ENCODE results near the gene NPAS1.
A peak's percentile ranks its signal among the peaks of the same experiment; 100 is the strongest.
"Not testable (repeated sequence)": the region's sequence is repeated elsewhere in the genome, so short reads cannot be mapped to it uniquely, and the experiment has no call there.

The NPAS1 gene

DNA sequence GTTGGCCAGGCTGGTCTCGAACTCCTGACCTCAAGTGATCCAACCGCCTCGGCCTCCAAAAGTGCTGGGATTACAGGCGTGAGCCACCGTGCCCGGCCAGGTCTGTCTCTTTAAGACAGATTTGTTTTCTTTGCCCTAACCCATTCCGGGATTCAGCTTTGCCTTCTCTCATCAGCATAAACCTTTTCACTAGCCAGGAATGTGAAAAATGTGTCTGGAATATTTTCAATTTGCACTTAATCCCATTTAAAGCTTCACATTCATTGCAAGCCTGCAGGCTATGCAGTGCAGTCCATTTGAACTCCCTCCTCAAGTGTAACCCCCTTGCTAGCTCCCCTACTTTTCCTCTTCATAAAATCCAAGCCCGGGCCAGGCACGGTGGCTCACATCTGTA is 29.7 kb downstream of the NPAS1 start:
- DNase-seq: no peak

DNA sequence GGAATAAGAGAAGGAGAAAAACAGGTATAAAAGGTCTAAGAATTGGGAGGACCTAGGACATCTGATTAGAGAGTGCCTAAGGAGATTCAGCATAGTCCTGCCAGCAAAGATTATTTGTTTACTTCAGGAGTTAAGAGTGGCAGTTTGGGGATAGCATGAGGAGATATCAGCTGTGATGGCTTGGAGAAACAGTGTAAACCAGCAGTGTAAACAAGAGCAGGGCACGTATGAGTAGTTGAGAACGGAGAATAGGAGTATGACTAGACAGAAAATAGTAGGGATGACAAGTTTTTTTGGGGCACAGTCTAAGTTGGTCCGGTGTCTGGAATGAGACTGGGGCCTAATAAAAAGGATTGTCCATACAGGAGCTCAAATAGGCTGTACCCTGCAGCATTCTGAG is 30.9 kb downstream of the NPAS1 start:
- DNase-seq: not testable (repeated sequence)

DNA sequence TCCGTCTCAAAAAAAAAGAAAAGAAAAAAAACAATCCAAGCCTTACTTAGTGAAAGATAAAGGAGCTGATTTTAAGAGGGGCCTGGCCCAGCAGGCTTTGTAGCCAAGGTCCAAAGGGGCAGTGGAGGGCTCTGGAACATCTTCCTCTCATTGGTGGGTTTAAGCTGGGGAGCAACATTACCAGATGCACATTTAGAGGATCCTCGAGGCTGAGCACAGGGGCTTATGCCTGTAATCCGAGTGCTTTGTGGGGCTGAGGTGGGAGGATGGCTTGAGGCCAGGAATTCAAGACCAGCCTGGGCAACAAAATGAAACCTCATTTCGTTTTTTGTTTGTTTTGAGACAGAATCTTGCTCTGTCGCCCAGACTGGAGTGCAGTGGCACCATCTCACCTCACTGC is 36.8 kb downstream of the NPAS1 start:
- DNase-seq: no peak

DNA sequence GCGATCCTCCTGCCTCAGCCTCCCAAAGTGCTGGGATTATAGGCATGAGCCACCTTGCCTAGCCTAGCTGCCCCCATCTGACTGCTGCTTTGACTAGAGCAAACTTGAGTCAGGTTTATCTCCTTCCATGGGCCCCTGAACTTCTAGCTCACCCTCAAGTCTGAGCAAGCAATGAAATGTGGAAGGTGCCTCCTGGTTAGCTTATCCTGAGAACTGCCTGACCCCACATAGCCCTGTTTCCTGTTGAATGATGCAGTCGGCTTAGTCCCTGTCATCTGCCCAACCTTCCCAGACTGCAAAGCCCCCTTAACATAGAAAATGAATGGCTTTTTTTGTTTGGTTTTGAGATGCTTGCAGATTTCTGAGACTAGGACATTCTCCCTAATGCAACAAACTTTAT is 37.7 kb downstream of the NPAS1 start:
- no peak for DNase-seq

DNA sequence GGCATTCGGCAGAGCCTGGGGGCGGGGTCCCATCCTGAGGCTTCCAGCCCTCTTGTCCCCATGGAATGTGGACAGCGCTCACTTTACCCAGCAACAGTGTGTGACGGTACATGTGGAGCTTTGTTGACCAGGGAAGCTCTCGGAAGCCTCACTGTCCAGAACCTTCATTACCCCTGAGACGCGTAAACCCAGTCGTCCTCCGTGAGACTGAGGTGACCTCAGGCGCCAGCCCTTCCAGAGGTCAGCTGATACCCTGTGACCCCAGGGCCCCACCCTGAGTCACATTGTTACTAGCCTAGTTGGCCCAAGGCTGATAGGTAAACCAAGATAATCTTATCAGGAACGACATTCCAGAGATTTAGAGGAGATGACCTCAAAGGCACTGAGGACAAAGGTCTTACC is 39.0 kb downstream of the NPAS1 start:
- no peak for DNase-seq

DNA sequence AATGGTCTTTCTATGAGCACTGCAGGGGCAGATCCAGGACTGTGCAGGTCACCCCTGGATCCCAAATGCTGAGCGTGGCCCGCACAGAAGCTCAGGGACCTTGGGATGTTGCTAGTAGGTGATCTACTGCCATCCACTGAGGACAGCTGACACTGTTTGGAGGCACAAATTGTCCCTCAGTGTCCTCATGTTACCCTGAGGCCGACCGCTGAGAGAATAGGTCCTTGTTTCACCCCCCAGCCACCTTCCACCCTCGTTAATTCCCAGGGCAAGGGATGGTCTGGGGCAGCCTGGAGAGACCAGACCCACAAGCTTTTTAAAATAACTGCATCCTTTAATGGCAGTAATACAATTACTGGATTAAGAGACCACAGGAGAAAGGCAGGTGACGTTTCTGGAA is 44.2 kb downstream of the NPAS1 start:
- DNase-seq: no peak

DNA sequence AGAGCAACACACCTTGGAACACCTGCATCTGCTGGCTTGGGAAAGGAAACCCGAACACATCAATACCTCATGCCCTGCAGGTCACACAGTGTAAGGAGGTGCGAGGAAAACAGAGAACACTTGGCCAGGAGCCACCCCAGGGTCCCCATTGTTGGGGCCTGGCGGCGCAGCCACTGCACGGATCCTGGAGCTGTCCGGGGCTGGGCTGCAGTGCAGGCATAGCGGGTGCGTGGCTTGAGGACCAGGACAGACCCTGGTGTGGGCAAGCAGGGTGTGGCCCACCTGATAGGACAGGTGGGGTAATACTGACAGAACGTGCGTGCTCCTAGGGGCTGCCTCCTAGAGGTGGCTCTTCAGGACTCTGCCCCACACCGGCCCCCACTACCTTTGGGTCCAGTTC is 45.6 kb downstream of the NPAS1 start:
- no peak for DNase-seq

DNA sequence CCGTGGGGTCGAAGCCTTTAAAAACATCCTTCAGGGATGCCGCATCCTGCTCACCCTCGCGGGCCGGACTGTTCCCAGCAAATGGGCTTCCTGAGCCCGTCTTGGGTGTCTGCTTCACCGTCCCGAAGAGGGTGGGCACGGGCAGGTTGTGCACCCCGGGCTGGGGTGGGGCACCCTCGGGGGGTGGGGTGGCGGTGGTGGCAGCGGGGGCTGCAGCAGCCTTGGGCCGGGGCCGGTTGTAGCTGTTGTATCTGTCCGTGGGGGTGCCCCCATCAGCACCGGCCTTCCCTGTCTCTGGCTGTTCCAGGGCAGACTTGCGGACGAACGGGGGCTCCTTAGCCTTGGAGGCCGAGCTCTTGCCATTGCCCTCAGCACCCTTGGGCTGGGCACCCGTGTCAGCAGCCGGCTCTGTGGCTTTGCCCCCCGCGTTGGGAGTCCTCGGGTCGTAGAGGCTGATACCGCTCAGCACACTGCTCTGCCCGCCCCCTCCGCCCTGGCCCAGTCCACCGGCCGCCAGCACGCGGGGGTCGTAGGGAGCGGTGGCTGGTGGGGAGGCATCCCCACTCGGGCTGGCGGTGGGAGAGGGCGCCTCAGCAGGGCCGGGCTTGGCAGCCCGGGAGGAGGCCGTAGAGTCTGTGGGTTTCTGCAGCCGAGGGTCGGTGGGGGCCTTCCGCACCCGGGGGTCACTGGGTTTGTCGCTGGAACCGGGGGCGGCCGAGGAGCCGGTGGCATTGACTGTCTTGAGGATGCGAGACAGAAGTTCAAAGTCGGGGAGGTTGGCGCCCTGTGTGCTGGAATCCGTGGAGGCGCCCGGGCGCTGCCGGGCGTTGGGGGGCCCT is 47.0 kb downstream of the NPAS1 start:
- no peak for DNase-seq

DNA sequence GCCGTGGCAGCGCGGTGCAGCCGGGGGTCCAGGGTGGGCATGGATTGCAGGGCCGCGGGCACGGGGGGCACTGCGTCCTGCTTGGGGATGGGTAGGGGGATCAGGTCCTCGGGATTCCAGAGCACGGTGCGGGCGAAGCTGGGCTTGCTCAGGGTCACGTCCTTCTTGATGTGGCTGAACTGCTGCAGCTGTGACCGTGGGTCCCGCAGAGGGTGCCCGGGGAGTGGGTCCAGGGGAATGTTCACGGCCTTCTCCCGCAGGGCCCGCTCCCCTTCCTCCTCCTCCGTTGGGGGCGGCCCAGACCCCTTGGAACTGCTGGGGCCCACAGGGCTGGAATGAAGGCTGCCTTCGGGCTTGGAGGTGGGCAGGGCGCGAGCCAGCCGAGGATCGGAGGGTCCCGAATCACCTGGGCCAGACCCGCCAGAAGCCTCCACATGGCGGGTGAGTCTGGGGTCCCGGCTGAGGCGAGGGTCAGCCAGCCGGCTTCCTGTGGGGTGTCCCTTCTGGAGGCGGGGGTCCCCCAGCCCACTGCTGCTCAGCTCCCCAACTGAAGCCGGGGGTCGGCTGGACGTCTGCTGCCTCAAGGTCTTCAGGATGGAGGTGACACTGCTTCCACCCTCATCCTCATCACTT is 47.7 kb downstream of the NPAS1 start:
- no peak for DNase-seq

DNA sequence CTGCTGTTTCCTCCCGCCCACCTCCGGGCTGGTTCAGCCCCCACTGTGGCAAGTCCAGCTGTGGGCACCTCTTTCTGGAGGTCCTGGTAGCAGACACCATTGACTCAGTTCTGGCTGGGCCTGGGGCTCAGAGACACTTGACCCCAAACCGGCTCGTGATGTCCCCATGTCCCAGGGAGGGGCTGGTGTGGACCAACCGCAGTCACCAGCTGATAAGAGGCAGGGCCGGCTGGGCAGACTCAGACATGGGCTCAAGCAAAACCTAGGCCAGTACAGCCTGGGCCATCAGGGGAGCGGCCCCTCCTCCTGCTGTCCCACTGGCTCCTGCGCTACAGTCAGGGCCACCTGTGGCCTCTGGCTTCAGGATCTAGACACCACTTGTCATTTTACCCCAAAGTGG is 48.6 kb downstream of the NPAS1 start:
- no peak for DNase-seq

DNA sequence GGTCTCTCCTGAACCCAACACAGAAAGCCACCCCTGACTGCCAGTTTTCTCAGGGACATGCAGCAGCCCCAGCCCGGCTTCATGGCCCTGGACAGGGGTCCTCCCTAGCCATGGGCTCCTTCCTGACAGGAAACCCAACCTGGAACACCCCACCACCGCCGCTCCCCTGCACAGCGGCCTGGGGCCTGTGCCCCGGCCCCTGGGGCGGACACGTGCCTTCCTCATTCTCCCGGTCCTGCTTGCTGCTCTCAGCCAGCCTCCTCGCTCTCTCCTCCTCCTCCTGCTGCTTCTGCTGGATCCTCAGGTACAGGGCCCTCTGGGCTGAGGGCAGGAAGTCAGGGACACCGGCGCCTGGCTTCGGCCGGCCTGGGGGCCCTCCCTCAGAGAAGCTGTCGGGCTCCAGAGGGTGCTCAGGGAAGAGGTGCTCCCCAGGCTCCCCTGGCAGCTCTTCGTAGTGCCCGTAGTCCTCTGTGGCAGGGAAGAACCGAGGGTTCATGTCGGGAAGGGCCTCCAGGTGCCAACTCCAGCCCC is 49.3 kb downstream of the NPAS1 start:
- no peak for DNase-seq

DNA sequence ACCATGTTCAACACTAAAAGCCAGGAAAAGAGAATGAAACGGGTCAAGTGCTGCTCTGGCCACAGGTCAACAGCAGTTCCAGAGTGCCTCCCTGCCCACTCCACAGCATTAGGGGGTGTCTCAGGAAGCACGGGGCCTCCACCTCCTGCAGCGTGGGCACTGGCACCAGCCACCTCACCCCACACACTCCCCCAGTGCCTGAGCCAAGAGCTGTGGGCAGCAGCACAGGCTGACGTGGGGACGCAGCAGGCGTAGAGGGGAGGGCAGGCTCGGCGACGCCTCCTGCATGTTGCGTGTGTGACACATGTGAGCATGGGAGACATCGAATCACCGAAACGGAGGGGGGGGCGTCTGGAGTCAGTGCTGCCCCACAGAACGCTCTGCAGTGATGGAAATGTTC is 50.2 kb downstream of the NPAS1 start:
- DNase-seq: no peak

DNA sequence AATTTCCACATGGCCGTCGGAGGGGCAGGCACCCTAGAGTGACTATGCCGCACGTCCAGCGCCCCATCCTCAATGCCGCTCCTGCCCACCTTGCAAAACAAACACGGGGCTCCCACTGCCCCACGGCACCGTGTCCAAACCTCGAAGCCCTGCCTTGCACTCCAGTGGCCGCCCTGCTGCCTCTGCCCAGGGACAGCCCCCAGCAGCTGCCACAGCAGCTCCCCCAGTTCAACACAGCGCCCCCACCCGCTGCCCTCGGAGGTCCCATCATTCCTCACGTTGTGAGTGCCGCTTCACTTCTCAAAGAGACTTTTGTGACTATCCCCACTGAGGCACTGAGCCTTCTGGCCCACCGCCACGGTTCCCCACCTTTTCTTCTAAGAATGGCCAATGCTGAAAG is 51.1 kb downstream of the NPAS1 start:
- no peak for DNase-seq

DNA sequence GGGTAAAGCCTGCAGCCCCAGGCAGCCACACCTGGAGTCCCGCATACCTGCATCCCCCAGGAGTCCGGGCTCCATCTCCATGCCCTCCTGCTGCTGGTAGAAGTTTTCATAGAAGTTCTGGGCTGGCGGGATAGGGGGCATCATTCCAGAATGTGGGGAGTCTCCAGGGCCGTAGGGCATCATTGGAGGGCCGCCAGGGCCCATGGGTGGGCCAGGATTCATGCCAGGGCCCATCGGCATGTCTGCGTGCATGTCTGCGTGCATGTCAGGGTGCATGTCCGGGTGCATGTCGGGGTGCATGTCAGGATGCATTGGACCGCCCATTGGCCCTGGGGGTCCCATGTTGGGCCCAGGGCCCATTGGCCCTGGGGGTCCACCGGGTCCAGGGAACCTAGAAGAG is 52.1 kb downstream of the NPAS1 start:
- DNase-seq: no peak

DNA sequence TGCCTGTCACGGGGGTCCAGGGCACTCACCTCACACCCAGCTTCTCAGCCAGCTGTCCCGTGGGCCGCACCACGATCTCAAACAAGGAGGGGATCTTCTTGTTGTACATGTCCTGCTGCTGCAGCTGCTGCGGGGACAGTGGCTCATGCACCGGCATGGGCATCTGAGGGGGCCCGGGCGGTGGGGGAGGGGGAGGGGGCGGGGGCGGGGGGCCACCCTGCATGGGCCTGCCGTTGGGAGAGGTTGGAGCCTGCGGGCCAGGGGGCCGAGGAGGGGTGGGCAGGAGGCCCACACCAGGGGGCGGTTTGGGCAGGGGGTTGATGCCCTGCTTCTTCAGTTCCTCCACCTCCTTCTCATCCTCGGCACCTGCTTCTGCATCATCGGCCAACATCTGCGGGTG is 52.7 kb downstream of the NPAS1 start:
- no peak for DNase-seq

DNA sequence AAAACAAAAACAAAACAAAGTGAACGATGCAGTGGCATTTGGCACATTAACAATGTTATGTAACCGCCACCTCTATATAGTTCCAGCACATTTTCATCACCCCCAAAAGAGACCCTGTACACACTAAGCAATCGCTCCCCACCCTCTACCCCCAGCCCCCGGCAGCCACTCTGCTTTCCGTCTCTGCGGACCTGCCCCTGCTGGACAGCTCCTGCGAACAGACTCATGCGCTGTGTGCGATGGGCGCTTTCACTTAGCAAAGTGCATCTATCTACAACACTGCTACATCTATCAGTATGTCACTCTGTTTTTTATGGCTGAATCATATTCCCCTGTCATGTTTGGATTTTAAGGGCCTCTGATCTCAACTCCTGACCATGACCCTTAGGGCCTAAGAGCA is 53.9 kb downstream of the NPAS1 start:
- DNase-seq: no peak

DNA sequence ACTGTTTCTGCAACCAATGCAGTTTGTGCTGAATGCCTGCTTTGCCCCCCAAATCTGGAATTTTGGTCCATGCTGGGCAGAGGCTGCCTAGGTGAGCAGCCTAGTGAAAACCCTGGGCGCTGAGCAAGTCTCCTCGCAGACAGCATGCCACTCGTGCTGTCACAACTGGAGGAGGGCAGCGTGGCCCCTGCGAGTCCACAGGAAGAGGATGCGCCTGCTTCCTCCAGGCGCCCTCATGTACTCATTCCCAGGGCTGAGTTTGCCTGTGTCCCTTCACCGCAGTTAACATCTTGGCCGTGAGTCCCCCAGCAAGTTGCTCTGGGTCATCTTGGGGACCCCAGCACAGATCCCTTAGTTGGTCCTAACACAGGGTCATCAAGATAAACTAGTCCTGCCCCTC is 55.0 kb downstream of the NPAS1 start:
- DNase-seq: no peak

DNA sequence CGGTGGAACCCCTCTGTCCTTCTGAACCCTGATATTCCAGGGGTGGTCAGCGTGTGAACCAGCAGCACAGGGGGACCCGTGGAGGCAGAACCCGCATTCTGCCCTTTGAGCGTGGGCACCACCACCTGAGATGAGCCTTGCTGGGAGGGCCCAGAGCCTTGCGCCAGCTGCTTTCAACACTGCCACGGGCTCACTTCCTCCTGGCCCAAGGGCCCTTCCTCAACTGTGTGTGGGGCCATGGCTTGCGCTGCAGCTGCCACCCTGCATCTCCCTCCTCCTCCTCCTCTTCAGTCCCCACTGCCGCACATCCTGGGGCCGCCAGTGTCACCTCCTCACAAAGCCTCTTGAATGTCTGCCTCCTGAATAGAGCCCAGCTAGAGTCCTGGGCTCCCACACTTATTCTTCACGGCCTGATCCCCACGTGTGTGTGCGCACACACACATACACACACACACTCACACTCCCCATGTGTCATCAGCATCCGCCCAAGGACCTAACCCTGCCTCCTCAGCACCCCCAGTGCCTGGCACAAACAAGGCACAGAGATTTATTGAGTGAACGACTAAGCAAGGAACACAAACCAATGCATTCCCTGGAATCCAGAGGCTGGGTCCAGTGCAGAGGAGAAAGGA is 55.7 kb downstream of the NPAS1 start:
- peak; percentile 34 for DNase-seq

DNA sequence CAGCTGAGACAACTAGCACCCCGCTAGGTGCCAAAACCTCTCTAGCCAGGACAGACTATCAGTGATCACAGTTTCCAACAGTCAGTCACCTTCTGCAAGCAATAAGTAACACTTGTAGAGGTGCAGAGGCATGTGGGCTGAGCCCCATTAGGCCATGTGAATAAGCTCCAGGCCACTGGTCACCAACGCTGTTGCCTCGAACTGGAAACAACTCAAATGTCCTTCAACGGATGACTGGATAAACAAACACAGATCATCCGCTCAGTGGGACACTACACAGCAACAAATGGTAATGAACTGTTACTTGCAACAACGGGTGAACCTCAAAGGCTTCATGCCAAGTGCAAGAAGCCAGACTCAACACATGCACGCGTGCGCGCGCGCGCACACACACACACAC is 56.3 kb downstream of the NPAS1 start:
- DNase-seq: no peak

DNA sequence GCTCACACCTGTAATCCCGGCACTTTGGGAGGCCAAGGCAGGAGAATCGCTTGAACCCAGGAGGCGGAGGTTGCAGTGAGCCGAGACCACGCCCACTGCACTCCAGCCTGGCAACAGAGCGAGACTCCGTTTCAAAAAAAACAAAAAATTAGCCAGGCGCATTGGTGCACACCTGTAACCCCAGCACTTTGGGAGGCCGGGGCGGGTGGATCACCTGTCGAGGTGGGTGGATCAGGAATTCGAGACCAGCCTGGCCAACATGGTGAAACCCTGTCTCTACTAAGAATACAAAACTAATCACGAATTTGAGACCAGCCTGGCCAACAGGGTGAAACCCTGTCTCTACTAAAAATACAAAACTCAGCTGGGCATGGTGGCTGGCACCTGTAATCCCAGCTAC is 58.7 kb downstream of the NPAS1 start:
- DNase-seq: not testable (repeated sequence)

DNA sequence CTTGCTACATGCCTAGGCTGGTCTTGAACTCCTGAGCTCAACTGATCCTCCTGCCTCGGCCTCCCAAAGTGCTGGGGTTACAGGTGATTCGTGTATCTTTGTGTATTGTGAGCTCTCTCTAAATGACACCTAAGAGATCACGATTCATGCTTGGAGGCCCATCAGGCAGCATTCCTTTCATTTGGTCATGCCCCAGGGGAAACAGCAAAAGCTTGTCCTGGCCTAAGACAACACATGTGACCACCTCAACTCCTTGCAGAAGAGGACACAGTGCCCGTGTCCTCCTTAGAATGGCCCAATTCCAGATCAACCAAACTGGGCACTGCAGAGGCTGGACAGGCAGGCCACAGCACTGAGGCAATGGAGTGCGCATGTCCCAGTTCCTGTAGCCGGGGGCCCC is 61.5 kb downstream of the NPAS1 start:
- no peak for DNase-seq

DNA sequence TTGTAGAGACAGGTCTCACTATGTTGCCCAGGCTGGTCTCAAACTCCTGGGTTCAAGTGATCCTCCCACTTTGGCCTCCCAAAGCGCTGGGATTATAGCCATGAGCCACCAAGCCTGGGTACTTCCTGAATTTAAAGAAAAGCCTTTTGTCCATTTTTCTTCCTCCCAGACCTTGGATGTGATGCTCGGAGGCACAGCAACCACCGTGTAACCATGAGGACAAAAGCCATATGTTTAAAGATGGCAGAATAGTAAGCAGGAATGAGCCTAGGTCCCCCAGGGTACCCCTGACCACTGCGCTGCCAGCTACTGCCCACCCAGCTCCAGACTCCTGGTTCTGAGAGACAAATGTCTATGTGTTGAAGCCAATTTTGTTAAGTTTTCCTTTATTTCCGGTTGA is 62.9 kb downstream of the NPAS1 start:
- DNase-seq: no peak

DNA sequence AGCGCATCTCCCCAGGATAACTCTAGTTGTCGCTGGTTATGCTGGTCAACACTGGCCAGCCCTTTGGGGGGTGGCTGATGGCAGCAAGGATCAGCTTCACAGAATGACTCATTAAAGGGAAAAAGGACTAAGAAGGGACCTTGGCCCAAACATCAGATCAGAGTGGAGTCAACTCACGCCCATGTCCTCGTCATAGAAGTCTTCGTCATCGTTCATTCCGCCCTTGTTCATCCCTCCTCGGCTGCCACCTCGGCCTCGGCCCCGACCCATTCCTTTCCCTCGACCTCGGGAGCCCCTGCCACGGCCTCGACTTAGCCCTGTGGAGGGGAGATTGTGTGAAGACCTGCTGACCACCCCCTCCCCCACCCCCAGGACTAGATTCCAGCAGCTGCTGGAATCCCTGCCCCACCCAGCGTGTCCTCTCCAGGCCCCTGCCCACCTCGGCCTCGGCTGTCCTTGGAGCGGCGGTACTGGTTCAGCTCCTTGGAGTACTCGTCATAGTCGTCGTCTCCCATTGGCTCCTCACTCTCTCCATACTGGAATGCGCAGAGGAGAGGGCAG is 65.3 kb downstream of the NPAS1 start:
- no peak for DNase-seq

DNA sequence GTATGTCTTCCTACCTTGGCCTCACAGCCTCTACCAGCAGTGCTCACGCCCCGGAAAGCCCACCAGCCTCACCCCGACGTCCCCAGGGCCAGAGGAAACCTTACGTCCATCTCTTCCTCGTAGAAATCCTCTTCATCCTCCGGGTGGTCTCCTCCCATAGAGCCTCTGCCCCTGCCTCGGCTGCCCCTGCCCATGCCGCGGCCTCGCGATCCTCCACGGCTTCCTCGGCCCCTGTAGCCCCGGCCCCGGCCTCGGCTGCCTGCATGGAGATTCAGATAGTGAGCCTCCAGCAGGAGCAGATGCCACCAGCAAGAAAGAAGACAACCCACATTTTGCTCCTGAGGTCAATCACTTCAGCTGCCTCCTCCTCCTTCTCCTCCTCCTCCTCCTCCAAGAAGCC is 66.6 kb downstream of the NPAS1 start:
- no peak for DNase-seq
